Measurements from ENCODE around the gene WNT9A.

The WNT9A gene

GRCh38 chr1:227949954-227950734 lies 2.4 kb upstream of the WNT9A start:
- TF ChIP-seq CTCF (IDR thresholded peaks at IDR 0.05; ENCODE audit: insufficient read depth, low read length), result no peak
- no peak for TF ChIP-seq GABPA (IDR thresholded peaks at IDR 0.05; ENCODE audit: low read depth)
- no peak for DNase-seq (ENCODE audit: low read depth in 1 of 2, low spot score in 1 of 2)
- Histone ChIP-seq H3K27me3 (ENCODE audit: insufficient read depth, poor library complexity, severe bottlenecking) (peaks cover 25% of the 10 kb centered on the region), H3K27ac (replicated peaks) (no peak overlapping the region), H3K4me3 (replicated peaks; ENCODE audit: insufficient read depth, low read length) (no peak overlapping the region)

- Histone ChIP-seq H3K27ac (replicated peaks) (no peak overlapping the region), H3K4me3 (replicated peaks; ENCODE audit: insufficient read depth, low read length) (no peak overlapping the region)
These were observed 1.7 kb upstream of the WNT9A start for GRCh38 chr1:227949341-227949921.

GRCh38 chr1:227948493-227949260 lies 945 bp upstream of the WNT9A start:
- DNase-seq (ENCODE audit: low read depth in 1 of 2, low spot score in 1 of 2), result no peak
- H3K27ac ChIP-seq (replicated peaks), result no peak overlapping the region
- H3K4me3 ChIP-seq (replicated peaks; ENCODE audit: insufficient read depth, low read length), result no peak overlapping the region
- H3K27me3 ChIP-seq (ENCODE audit: insufficient read depth, poor library complexity, severe bottlenecking), result peaks cover 22% of the 10 kb centered on the region
- TF ChIP-seq POLR2AphosphoS5 (IDR thresholded peaks at IDR 0.05; ENCODE audit: low read depth) (no peak), GABPA (IDR thresholded peaks at IDR 0.05; ENCODE audit: low read depth) (no peak), SPI1 (IDR thresholded peaks at IDR 0.05; ENCODE audit: borderline replicate concordance, low read depth) (no peak), REST (IDR thresholded peaks at IDR 0.05; ENCODE audit: insufficient replicate concordance, low read depth) (no peak), CTCF (IDR thresholded peaks at IDR 0.05; ENCODE audit: insufficient read depth, low read length) (no peak)

More at GRCh38 chr1:227949341-227949921, 1.7 kb upstream of the WNT9A start:
- no peak for DNase-seq (ENCODE audit: low read depth in 1 of 2, low spot score in 1 of 2)
- TF ChIP-seq SPI1 (IDR thresholded peaks at IDR 0.05; ENCODE audit: borderline replicate concordance, low read depth) (no peak), CTCF (IDR thresholded peaks at IDR 0.05; ENCODE audit: insufficient read depth, low read length) (no peak), GABPA (IDR thresholded peaks at IDR 0.05; ENCODE audit: low read depth) (no peak), POLR2AphosphoS5 (IDR thresholded peaks at IDR 0.05; ENCODE audit: low read depth) (no peak), REST (IDR thresholded peaks at IDR 0.05; ENCODE audit: insufficient replicate concordance, low read depth) (no peak)
- H3K27me3 ChIP-seq (ENCODE audit: insufficient read depth, poor library complexity, severe bottlenecking), result peaks cover 22% of the 10 kb centered on the region
